SIG-M5 treated with dmso at 0.1 percent for 504 hours (cell line): ENCODE measurements around the gene WWP2.
"Not testable (repeated sequence)": the region's sequence is repeated elsewhere in the genome, so short reads cannot be mapped to it uniquely, and the experiment has no call there.

ENCODE experiments used
- DNase-seq: peaks from one replicate; lab custom pipeline; 2025; ENCODE audit not compliant: unreplicated experiment; lab: John Stamatoyannopoulos, UW

The WWP2 gene

DNA sequence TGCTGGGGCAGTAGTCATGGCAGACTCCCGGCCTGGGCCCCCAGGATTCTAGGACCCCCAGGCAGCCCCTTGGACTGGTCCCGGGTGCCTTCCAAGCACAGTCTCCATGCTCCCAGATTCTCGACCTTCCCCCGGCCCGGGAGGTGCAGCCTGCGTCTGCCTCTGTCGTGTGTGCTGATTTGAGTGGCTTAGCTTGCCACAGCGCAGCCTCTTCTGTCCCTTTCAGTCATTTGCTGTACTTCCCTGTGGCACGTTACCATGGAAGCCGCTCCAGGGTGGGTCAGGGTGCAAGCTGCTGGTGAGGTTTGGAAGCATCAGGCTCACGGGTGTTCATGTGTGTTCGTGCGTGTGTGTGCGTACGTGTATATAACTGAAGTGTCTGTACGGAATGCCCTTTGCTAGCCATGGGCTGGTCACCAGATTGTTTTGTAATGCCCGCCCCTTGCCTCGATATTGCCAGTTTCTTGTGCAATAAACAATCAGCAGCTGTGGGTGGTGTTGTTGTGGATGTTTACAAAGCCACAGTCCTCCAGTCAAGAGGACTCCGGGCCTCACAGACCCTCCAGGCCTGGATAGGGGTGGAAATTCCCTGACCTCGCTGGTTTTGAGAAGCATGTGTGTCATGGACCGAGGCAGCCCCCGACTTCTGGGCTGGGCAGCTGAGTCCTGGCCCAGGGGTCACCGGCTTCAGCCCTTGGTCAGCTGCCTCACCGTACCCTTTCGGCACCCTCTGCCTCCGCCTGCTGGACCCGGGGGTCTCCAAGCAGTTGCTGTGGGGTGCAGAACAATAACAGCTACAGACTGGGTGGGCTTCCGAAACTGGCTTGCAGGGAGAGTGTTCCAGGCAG, 179.3 kb downstream of the WWP2 start:
- DNase-seq: no peak

DNA sequence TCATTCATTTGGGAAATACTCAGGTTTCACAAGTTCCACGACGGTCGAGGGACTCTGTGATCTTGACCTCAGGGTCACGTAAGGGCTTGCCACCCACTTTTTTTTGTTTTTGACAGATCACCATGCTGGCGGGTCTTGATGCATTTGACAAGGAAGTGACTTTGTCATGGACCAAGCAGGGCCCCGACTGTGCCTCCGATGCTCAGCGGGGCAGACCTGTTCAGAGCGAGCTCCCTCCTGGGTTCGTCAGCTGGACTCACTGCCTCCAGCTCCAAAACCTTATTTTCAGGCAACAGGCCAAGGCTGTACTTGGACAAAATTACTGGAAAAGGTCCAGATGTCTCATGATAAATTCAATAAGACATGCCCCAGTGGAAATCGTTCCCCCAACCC, 180.0 kb downstream of the WWP2 start:
- no peak for DNase-seq

DNA sequence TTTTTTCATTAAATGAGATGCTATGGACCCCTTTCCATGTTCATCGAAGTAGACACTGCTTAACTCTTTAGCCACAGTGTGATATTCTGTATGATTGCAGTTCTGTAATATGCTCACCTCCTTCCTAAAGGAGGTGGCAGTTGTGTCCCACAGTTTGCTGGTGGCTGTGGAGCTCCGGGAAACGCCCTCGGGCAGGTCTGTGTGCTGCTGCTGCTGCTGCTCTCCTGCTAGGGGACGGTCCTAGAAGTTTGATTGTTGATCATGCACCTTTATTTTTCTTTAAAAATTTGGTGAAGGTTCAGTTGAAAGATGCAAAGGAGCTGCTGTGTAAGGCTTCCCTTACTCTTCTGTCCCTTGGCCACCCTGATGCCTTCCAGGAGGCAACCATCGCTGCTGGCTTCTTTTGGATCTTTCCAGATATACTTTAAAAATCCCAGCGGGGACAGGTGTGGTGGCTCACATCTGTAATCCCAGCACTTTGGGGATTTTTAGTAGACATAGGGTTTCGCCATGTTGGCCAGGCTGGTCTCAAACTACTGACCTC, 180.6 kb downstream of the WWP2 start:
- DNase-seq: no peak

DNA sequence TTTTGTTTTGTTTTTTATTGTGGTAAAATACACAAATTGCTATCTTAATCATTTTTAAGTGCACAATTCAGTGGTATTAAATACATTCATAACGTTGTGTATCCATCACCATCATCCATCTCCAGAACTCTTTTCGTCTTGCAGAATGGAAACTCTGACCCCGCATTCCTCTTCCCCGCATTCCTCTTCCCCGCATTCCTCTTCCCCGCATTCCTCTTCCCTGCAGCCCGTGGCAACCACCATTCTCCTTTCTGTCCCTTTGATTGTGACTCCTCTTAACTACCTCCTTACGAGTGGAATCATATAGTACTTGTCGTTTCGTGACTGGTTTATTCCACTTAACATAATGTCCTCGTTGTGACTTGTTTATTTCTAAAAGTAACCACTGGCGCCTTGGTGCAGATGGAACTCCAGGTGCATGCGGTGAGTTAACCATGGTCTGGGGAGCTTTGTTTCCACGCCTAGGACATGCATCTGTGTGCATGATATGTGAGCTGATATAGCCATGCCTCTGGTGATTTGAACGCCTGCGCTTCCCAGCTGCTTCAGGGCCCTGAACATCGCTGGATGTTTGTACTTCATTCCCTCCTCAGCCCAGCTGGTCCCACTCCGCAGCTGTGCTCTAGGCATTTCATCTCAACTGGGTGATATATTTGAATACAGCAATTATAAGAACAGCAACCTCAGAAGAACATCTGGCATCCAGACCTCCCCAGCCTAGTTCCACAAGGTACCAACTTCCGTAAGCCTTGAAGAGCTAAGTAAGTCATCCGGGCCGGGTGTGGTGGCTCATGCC, 181.3 kb downstream of the WWP2 start:
- not testable (repeated sequence) for DNase-seq

DNA sequence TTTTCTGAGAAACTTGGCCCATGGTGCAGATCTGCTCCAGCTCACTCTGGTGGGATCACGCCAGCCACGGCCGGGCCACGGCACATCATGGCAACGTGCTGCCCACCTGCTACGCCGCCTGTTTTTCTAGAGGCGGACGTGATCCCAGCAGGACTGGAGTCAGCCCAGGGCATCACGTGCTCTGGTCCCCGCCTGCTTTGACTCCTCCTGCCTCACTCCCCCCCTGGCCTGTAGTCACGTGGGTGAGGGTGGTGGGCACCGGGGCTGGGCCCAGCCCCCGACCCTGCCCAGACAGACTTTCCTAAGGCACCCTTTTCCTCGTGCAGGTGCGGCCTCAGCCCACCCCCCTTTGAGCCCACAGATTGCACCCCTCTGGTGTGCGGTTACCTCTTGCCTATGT, 188.3 kb downstream of the WWP2 start:
- not testable (repeated sequence) for DNase-seq

DNA sequence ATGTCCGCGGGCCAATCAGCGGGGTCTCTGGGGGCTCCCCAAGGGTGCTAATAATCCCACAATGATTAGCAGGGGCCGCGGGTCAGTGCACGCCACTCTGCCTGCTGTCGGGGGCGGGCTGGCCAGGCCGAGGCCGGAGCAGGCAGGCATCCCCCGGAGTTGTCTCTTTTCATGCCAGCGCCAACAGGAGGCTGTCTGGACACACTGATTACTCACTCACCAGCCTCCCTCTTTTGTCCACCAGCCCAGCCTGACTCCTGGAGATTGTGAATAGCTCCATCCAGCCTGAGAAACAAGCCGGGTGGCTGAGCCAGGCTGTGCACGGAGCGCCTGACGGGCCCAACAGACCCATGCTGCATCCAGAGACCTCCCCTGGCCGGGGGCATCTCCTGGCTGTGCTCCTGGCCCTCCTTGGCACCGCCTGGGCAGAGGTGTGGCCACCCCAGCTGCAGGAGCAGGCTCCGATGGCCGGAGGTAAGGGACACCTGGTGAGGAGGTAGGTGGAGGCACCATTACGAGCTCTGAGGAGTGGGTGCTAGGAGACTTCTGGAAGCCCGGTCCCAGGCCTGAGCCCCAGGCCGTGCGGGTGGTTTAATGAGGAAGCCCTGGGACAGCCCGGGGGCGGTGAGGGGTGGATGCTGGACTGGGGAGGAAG, 189.0 kb downstream of the WWP2 start, which contains the start of gene CLEC18A:
Gene CLEC18A, plus strand, starts transcription at position 318 of the 655 bp plus-strand sequence. Its CDS starts 33 bp downstream, at position 351.
- DNase-seq: not testable (repeated sequence)

DNA sequence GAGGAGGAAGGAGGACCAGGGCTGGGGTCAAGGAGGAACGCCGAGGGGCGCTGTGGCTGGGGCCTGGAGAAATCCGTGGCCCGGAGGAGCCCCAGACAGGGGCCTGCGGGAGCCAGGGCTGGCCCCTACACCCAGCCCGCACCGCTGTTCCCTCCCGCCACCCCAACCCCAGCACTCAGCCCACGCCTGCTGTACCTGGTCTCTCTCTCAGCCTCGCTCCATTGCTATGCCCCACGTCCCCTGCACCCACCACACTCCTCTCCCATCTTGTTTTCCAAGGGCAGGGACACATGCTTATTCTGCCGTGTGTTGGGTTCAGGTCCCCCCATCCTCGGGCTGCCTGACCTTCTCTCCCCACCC, 189.5 kb downstream of the WWP2 start:
- DNase-seq: not testable (repeated sequence)

DNA sequence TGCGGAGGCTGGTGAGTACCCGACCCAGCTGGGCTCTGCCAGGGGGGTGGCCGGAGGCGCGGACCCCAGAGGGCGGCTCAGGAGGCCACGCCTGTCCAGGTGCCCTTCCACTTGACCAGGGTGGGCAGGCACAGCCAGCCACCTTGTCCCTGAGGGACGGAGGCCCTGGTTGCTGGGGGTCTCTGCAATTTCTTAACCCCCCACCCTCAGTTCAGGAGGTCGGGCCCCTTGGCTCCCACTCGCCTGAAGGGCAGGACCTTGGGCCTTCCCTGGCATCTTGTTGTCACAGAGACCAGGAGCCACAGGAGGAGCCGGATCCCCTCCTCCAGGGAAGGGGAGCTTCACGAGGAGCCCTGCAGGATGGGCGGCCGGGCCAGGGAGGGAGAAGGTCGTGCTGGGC, 190.0 kb downstream of the WWP2 start:
- not testable (repeated sequence) for DNase-seq

DNA sequence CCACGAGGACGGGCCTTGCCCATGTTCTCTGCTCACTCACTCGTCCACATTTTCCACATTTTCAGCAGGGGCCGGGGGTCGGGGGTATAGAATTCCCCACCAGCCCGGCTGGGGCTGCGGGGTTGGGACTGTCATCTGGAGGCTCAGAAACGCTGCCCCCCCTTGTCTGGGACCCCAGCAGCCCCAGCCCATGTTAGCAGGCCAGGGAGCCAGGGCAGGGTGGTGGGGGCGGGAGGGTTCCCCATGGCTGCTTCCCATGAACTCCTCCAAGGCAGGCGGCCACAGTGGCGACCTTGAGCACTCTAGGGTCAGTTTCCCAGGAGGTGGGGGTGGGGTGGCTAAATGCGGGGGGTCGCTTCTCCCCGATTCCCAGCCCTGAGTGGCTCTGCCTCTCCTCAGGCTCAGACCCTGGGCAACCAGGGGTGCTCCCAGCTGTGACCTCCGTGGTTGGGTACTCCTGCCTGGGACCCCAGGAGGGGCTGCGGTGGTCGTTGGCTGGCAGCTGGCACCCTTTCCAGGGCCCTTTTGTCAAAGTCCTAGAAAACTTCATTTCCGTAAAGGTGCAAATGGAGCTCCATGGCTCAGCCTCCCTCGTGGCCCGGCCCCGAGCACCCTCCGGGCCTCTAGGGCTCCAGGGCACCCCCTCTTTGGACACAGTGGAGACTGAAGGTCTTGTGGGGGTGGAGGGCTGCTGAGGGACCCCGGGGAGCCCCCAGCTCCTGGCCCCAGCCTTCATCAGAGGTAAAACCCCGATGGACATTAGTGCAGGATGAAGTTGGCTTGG, 190.6 kb downstream of the WWP2 start:
- not testable (repeated sequence) for DNase-seq

DNA sequence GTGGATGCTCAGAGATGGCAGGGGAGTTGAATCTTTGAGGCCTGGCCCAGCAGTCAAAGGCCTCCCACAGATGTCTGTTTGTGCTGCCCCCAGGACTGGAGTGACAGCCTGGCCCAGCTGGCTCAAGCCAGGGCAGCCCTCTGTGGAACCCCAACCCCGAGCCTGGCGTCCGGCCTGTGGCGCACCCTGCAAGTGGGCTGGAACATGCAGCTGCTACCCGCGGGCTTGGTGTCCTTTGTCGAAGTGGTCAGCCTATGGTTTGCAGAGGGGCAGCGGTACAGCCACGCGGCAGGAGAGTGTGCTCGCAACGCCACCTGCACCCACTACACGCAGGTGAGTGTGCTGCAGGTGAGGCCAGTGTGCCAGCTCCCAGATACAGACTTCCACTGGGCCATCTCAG, 192.1 kb downstream of the WWP2 start:
- not testable (repeated sequence) for DNase-seq

DNA sequence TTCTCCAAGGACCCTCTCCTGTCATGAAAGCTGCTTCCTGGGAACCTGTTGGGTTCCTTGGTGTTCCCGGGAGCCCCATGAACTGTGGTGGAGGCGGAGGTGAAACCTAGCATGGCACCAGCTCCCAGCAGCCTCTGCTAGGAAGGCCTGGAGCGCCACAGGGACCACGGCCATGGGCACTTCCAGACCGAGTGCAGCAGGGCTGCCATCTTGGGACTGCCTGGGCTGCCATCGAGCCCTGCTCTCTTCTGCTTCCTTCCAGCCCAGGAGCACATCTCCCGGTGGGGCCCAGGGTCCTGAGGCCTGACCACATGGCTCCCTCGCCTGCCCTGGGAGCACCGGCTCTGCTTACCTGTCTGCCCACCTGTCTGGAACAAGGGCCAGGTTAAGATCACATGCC, 201.2 kb downstream of the WWP2 start:
- DNase-seq: not testable (repeated sequence)

DNA sequence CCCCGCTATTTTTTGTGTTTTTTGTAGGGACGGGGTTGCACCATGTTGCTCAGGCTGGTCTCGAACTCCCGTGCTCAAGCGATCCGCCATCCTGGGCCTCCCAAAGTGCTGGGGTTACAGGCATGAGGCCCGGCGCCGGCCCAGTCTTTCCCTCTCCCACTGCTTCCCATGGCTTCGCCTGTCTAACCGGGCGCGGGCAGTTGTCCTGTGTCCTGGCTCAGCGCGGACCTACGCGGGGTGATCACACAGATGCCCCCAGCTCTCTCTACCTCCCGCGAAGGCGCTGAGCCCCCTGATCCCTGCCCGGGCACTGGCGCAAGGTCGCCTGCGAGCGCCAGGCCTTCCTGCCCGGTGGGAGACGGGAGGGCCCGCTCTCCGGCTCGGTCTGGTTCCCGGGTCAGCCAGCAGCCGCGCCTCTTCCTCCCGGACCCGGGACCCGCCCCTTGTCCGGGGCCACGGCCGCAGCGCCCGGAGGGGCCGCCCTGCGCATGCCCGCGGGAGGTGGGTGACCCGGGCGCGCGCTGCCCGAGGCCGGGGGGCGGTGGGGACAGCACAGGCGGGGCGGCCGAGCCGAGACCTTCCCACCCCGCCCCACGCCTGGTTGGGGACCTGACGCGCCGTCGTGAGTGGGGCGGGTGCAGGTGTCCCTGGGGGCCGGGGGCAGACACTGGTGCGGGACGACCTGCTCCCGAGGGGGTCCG, 203.0 kb downstream of the WWP2 start:
- not testable (repeated sequence) for DNase-seq

DNA sequence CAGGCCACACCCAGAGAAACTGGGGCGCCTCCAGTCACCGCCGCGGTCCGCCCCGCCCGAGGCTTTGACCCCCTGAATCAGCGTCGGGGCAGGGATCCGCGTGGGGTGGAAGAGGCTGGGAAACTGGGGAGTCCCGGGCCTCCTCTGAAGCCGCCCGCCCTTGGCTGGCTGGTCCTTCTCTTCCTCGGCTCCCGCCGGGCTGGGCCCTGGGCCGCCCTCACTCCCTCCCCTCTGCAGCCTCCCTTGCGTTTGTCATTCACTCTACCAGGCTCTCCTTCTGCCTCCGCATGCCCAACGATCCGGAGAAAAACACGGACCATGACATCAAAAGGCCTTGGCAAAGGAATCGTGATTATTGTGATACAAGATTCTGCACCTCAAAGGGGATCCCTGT, 203.5 kb downstream of the WWP2 start:
- not testable (repeated sequence) for DNase-seq

DNA sequence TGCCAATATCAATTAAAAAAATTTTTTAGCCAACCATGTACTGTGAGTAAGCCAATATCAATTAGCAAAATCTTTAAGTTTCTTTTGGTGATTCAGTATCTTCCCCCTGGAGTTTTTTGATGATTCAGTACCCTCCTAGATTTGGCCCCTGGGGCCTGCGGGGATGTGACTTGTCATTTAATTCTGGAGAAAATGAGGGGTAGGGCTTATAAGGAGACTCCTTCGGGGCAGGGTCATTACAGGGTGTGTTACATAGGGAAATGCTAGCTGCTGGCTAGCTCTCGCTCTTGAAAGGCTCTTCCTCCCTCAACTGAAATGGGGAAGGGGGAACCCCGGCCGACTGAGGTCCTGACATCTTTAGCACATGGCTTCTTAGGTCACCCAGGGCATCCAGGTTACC, 205.6 kb downstream of the WWP2 start:
- DNase-seq: not testable (repeated sequence)

DNA sequence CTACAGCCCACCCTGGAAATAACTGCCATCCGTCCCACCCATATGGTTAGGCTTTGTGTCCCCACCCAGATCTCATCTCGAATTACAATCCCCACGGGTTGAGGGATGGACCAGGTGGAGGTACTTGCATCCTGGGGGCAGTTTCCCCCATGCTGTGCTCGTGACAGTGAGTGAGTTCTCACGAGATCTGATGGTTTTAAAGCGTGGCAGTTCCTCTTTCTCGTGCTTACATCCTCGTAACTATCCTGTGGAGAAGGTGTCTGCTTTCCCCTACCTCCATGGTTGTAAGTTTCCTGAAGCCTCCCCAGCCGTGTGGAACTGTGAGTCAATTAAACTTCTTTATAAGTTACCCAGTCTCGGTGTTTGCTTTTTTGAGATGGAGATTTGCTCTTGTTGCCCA, 206.0 kb downstream of the WWP2 start:
- DNase-seq: not testable (repeated sequence)

DNA sequence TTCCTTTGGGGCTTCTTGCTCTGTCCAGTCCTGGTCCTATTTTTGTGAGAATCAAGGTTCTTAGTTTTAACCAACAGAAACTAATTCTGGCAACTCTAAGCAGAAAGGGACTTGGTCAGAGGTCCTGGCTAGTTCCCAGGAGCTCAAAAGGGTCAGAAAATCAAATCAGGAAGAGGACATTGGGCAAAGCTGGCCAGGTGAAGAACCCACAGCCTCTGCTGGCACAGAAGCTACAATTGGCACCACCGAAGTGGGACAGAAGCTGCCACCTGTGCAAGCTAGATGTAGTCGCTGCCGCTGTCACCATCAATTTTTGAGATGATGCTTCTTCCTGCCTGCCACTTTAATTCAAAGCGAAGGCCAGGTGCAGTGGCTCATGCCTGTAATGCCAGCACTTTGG, 207.5 kb downstream of the WWP2 start:
- DNase-seq: not testable (repeated sequence)

DNA sequence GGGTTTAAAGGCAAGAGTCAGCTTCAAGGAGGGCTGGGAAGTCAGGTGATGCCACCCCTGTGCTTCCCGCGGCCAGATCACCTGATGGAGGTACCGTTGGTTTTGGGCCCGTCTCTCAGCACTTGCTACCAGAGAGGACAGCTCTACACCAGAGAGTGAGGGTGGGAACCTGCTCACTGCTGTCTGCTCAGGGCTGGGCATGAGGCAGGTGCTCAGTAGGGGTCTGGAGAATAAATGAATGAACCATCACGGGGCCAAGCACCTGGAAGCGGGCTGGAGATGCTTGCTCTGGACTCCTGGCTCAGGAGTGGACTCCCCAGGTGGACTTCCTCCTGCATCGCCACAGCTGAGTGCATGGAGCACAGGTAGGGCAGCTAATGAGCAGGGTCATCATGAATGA, 210.0 kb downstream of the WWP2 start:
- DNase-seq: not testable (repeated sequence)

DNA sequence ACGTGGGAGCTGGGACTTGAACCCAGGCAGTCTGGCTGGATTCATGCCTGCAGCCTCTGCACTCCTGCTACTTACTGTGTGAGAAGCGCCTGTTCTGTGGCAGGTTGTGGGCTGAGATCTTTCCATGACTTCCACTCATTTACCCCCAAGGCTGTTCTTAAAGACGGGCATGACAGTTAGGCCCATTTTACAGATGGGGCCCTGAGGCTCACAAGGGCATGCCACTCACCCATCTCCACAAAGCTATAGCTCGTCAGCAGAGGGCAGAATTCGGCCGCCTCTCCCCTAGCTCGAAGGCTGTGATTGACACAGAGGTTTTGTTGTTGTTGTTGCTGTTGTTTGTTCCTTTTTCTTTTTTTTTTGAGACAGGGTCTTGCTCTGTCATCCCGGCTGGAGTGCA, 210.8 kb downstream of the WWP2 start:
- DNase-seq: not testable (repeated sequence)

DNA sequence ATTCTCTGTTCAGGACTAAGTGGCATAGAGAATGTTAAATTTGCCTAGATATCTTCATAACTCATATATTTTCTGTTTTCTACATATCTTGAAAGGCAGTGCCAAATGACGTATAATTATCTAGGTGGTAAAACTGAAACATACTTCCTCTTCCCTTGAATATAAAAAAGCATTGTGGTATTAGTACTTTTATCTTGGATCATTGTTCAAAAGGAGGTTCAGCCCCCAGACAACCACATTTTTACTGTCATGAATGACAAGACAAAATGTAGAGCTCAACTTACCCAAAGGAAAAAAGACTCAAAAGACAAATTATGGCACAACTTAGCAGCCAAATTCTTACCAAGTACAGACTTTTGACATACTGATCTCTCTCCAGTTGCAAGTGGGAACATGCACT, 223.1 kb downstream of the WWP2 start:
- DNase-seq: not testable (repeated sequence)
